ENCODE results near the gene DALRD3. TPM values are rescaled to one million over a fixed set of nuclear protein-coding genes. Genes with fewer than 3 reads are reported as not detected.

DALRD3 gene
- total RNA-seq, 1 donor from 2014 or later: 18.5 TPM

- Histone ChIP-seq H3K9ac (ENCODE audit: low read length) (no peak overlapping the region), H3K79me2 (ENCODE audit: insufficient read depth, low read length) (peaks cover 34% of the 10 kb centered on the region), H3K4me1 (ENCODE audit: insufficient read depth, low read length) (peaks cover 16% of the 10 kb centered on the region), H3K9me3 (ENCODE audit: insufficient read depth, low read depth, low read length) (no peaks in the 10 kb centered on the region), H3K4me2 (ENCODE audit: low read length) (no peak overlapping the region), H4K20me1 (ENCODE audit: insufficient read depth, low read length) (peaks cover 18% of the 10 kb centered on the region), H3K27ac (ENCODE audit: low read depth, low read length) (no peak overlapping the region), H3K4me3 (ENCODE audit: insufficient read depth, low read depth, low read length) (no peak overlapping the region), H3K36me3 (ENCODE audit: insufficient read depth, low read length) (no peaks in the 10 kb centered on the region), H2AFZ (ENCODE audit: low read depth, low read length) (no peak overlapping the region), H3K27me3 (ENCODE audit: insufficient read depth, low read length) (no peaks in the 10 kb centered on the region)
- Mint-ChIP-seq H3K36me3 (ENCODE audit: low read depth, unreplicated experiment) (peaks cover 5% of the 10 kb centered on the region), H3K4me1 (ENCODE audit: low read depth, unreplicated experiment) (peaks cover 8% of the 10 kb centered on the region), H3K4me3 (ENCODE audit: unreplicated experiment) (no peak overlapping the region), H3K27me3 (ENCODE audit: low read depth, unreplicated experiment) (no peaks in the 10 kb centered on the region), H3K27ac (ENCODE audit: unreplicated experiment) (no peak overlapping the region), H3K9me3 (ENCODE audit: unreplicated experiment) (no peaks in the 10 kb centered on the region)
- DNase-seq (ENCODE audit: low read depth) (no peak), FAIRE-seq (no peak)
- no peak for TF ChIP-seq CTCF (IDR thresholded peaks at IDR 0.05; ENCODE audit: insufficient read depth, low read depth, low read length)
- no peak for TF ChIP-seq EZH2 (IDR thresholded peaks at IDR 0.05; ENCODE audit: insufficient read depth, low read length)
Observed at GRCh38 chr3:49004352-49005302, 13.8 kb downstream of the DALRD3 start.

- Histone ChIP-seq H3K4me3 (ENCODE audit: insufficient read depth, low read depth, low read length) (no peak overlapping the region), H4K20me1 (ENCODE audit: insufficient read depth, low read length) (no peaks in the 10 kb centered on the region), H3K9me3 (ENCODE audit: insufficient read depth, low read depth, low read length) (no peaks in the 10 kb centered on the region), H3K36me3 (ENCODE audit: insufficient read depth, low read length) (no peaks in the 10 kb centered on the region), H3K4me1 (ENCODE audit: insufficient read depth, low read length) (peaks cover 3% of the 10 kb centered on the region), H3K4me2 (ENCODE audit: low read length) (no peak overlapping the region), H2AFZ (ENCODE audit: low read depth, low read length) (no peak overlapping the region), H3K27me3 (ENCODE audit: insufficient read depth, low read length) (no peaks in the 10 kb centered on the region), H3K79me2 (ENCODE audit: insufficient read depth, low read length) (no peaks in the 10 kb centered on the region), H3K27ac (ENCODE audit: low read depth, low read length) (no peak overlapping the region), H3K9ac (ENCODE audit: low read length) (no peak overlapping the region)
- Mint-ChIP-seq H3K36me3 (ENCODE audit: low read depth, unreplicated experiment) (peaks cover 5% of the 10 kb centered on the region), H3K4me1 (ENCODE audit: low read depth, unreplicated experiment) (no peaks in the 10 kb centered on the region), H3K27me3 (ENCODE audit: low read depth, unreplicated experiment) (no peaks in the 10 kb centered on the region), H3K27ac (ENCODE audit: unreplicated experiment) (no peak overlapping the region), H3K4me3 (ENCODE audit: unreplicated experiment) (no peak overlapping the region), H3K9me3 (ENCODE audit: unreplicated experiment) (no peaks in the 10 kb centered on the region)
- TF ChIP-seq EZH2 (IDR thresholded peaks at IDR 0.05; ENCODE audit: insufficient read depth, low read length): no peak
- TF ChIP-seq CTCF (IDR thresholded peaks at IDR 0.05; ENCODE audit: insufficient read depth, low read depth, low read length): no peak
- DNase-seq (ENCODE audit: low read depth): no peak
- no peak for FAIRE-seq
Observed at GRCh38 chr3:49001155-49001554, 17.2 kb downstream of the DALRD3 start.

All from astrocyte (in vitro differentiated cells and primary cell).